Stimulated activated naive CD8-positive, alpha-beta T cell treated with anti-CD3 and anti-CD28 coated beads, Interleukin-15, Interleukin-2, amounts not matched to agents 100 ng/mL and 50 ng/mL, for 24 hours (primary cell): ENCODE measurements around the gene PMS1.
"Not testable (repeated sequence)": the region's sequence is repeated elsewhere in the genome, so short reads cannot be mapped to it uniquely, and the experiment has no call there.

Source experiments
- H3K27ac Mint-ChIP-seq: one replicate; pipeline ENCODE4 v1.8.0; 2021; ENCODE audit warnings: mild to moderate bottlenecking, mixed read lengths
- H3K27me3 Mint-ChIP-seq: one replicate; pipeline ENCODE4 v1.8.0; 2021; ENCODE audit warnings: mixed read lengths
- H3K36me3 Mint-ChIP-seq: one replicate; pipeline ENCODE4 v1.8.0; 2021; ENCODE audit warnings: low read depth, mixed read lengths
- H3K4me1 Mint-ChIP-seq: one replicate; pipeline ENCODE4 v1.8.0; 2021; ENCODE audit warnings: low read depth, mixed read lengths
- H3K4me3 Mint-ChIP-seq: one replicate; pipeline ENCODE4 v1.8.0; 2021; ENCODE audit warnings: mild to moderate bottlenecking, mixed read lengths
- H3K9me3 Mint-ChIP-seq: one replicate; pipeline ENCODE4 v1.8.0; 2021; ENCODE audit warnings: mixed read lengths

PMS1 gene

GRCh38 chr2:189834642-189835041, 50.4 kb downstream of the PMS1 start:
- H3K4me3 Mint-ChIP-seq, H3K27ac Mint-ChIP-seq, H3K9me3 Mint-ChIP-seq, H3K27me3 Mint-ChIP-seq: not testable (repeated sequence)
- Mint-ChIP-seq H3K4me1 (peaks cover 38% of the 10 kb centered on the region), H3K36me3 (peaks cover 60% of the 10 kb centered on the region)

DNA sequence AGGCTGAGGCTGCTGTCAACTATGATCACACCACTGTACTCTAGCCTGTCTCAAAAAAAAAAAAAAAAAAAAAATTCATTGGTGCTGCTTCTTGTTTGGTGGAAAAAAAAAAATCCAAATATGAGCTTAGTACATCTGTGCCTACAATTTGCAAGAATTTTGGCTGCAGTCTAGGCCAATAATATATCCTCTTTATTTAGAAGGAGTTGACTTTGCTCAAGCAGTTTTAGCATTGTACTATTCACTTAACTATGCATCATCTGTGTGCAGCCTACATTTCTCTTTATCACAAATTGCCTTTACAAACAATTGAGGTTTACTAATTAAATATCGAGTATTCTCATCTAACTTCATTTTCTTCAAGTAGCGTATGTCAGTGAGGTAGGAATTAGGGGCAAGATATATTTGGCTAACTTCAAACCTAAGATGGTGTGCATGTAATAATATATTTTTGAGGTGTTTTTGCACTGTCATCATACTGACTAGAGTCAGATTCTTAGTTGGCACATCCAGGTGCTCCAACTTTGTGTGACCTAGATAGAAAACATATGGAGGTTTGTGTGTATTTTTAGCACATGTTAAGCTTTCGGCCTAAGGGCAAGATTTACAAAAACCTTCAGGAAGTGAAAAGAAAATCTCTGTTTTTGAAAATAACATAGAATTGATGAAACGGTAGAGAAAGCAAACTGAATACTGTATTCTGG, 51.8 kb downstream of the PMS1 start:
- peaks cover 28% of the 10 kb centered on the region for H3K4me1 Mint-ChIP-seq
- peaks cover 52% of the 10 kb centered on the region for H3K36me3 Mint-ChIP-seq
- no peak overlapping the region for H3K27ac Mint-ChIP-seq
- no peaks in the 10 kb centered on the region for H3K27me3 Mint-ChIP-seq
- no peak overlapping the region for H3K4me3 Mint-ChIP-seq
- H3K9me3 Mint-ChIP-seq: no peaks in the 10 kb centered on the region

- H3K9me3 Mint-ChIP-seq: no peaks in the 10 kb centered on the region
- no peak overlapping the region for H3K4me3 Mint-ChIP-seq
- peaks cover 28% of the 10 kb centered on the region for H3K4me1 Mint-ChIP-seq
- H3K36me3 Mint-ChIP-seq: peaks cover 55% of the 10 kb centered on the region
- H3K27ac Mint-ChIP-seq: no peak overlapping the region
- H3K27me3 Mint-ChIP-seq: no peaks in the 10 kb centered on the region
Observed at GRCh38 chr2:189836644-189837043, 52.4 kb downstream of the PMS1 start.

DNA sequence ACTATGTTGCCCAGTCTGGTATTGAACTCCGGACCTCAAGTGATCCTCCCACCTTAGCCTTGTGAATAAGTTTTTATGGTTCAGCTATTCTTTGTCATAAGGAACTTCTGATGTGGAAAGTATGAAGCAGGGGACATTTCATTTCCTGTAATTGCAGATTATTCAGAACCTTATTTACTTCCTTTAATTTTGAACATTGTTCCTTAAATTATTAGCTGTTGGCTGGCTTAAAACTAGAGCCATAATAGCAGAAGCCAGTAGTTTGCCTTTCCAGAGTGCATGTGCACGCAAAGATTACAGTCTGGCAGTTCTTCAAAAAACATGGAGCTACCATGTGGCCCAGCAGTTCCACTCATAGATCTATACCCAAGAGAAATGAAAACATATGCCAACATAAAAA, 53.1 kb downstream of the PMS1 start:
- no peak overlapping the region for H3K4me3 Mint-ChIP-seq
- H3K9me3 Mint-ChIP-seq: no peaks in the 10 kb centered on the region
- peaks cover 57% of the 10 kb centered on the region for H3K36me3 Mint-ChIP-seq
- no peaks in the 10 kb centered on the region for H3K27me3 Mint-ChIP-seq
- no peak overlapping the region for H3K27ac Mint-ChIP-seq
- peaks cover 28% of the 10 kb centered on the region for H3K4me1 Mint-ChIP-seq

DNA sequence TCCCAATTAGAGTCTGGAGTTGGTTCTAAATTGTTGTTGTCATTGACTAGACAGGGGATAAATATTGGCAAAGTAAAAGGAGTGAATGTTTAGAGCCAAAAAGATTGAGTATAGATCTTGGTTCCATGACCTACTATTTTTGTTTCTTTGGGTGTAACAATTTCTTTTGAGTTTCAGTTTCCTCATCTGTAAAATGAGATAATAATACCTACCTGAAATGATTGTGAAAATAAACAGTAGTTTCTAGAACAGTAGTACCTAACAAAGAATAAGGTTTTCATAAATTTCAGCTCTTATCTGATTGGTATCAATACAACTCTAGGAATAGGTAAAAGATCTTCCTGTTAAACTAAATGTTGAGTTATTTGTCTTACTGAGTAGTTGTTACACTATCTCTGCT, 56.8 kb downstream of the PMS1 start:
- Mint-ChIP-seq H3K9me3 (no peaks in the 10 kb centered on the region), H3K36me3 (peaks cover 69% of the 10 kb centered on the region), H3K27me3 (no peaks in the 10 kb centered on the region), H3K27ac (no peak overlapping the region), H3K4me1 (peaks cover 26% of the 10 kb centered on the region), H3K4me3 (no peak overlapping the region)

GRCh38 chr2:189848276-189848675, 64.0 kb downstream of the PMS1 start:
- no peak overlapping the region for H3K27ac Mint-ChIP-seq
- no peaks in the 10 kb centered on the region for H3K4me1 Mint-ChIP-seq
- peaks cover 71% of the 10 kb centered on the region for H3K36me3 Mint-ChIP-seq
- H3K9me3 Mint-ChIP-seq: no peaks in the 10 kb centered on the region
- no peak overlapping the region for H3K4me3 Mint-ChIP-seq
- H3K27me3 Mint-ChIP-seq: no peaks in the 10 kb centered on the region

GRCh38 chr2:189849550-189849949, 65.3 kb downstream of the PMS1 start:
- peaks cover 4% of the 10 kb centered on the region for H3K4me1 Mint-ChIP-seq

GRCh38 chr2:189851174-189851826, 67.0 kb downstream of the PMS1 start:
- Mint-ChIP-seq H3K36me3 (peaks cover 73% of the 10 kb centered on the region), H3K4me1 (peaks cover 11% of the 10 kb centered on the region), H3K4me3 (no peak overlapping the region), H3K27ac (no peak overlapping the region), H3K27me3 (no peaks in the 10 kb centered on the region), H3K9me3 (no peaks in the 10 kb centered on the region)

More at GRCh38 chr2:189849550-189849949, 65.3 kb downstream of the PMS1 start:
- H3K9me3 Mint-ChIP-seq: no peaks in the 10 kb centered on the region
- no peak overlapping the region for H3K27ac Mint-ChIP-seq
- H3K4me3 Mint-ChIP-seq: no peak overlapping the region
- H3K36me3 Mint-ChIP-seq: peaks cover 67% of the 10 kb centered on the region
- H3K27me3 Mint-ChIP-seq: no peaks in the 10 kb centered on the region

DNA sequence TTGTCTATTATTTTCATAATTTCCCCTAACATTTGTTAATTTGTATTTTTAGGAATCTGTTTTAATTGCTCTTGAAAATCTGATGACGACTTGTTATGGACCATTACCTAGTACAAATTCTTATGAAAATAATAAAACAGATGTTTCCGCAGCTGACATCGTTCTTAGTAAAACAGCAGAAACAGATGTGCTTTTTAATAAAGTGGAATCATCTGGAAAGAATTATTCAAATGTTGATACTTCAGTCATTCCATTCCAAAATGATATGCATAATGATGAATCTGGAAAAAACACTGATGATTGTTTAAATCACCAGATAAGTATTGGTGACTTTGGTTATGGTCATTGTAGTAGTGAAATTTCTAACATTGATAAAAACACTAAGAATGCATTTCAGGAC, 69.9 kb downstream of the PMS1 start:
- H3K27me3 Mint-ChIP-seq: no peaks in the 10 kb centered on the region

DNA sequence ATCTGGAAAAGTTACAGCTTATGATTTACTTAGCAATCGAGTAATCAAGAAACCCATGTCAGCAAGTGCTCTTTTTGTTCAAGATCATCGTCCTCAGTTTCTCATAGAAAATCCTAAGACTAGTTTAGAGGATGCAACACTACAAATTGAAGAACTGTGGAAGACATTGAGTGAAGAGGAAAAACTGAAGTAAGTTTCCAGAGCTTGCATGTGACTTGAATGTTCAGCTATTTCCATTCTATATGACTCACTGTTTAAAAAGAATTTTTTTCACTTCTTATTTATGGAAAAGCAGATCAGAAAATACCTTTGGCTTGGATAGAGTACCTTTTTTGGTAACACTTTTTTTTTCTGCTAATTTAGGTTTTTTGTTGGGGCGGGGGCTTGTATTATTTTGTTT, 70.7 kb downstream of the PMS1 start:
- H3K4me1 Mint-ChIP-seq: peaks cover 11% of the 10 kb centered on the region
- H3K27me3 Mint-ChIP-seq: no peaks in the 10 kb centered on the region
- H3K9me3 Mint-ChIP-seq: no peaks in the 10 kb centered on the region
- H3K27ac Mint-ChIP-seq: no peak overlapping the region
- H3K36me3 Mint-ChIP-seq: peaks cover 73% of the 10 kb centered on the region
- no peak overlapping the region for H3K4me3 Mint-ChIP-seq

More for the DNA sequence above, 69.9 kb downstream of the PMS1 start:
- H3K4me1 Mint-ChIP-seq: peaks cover 11% of the 10 kb centered on the region
- H3K27ac Mint-ChIP-seq: peak overlapping the region; percentile 67
- peaks cover 70% of the 10 kb centered on the region for H3K36me3 Mint-ChIP-seq
- no peaks in the 10 kb centered on the region for H3K9me3 Mint-ChIP-seq
- no peak overlapping the region for H3K4me3 Mint-ChIP-seq

DNA sequence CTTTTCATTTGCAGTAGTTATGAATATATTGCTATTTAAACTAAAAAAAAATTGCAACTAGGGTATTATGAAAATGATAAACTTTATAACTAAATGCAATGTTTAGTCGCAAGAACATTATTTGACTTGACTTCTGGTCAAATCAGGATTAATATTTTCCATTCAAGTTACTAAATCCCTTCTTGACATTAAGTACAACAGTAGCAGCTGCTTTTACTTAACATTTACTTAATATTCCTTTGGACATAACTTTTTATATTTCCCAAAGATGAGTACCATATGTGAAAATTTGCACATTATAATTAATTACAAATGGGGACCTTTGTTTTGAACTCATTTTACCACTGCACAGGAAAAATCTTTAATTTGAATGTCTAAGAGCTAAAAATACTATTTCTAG, 74.0 kb downstream of the PMS1 start:
- Mint-ChIP-seq H3K4me3 (no peak overlapping the region), H3K27ac (no peak overlapping the region), H3K27me3 (no peaks in the 10 kb centered on the region), H3K9me3 (no peaks in the 10 kb centered on the region), H3K4me1 (peaks cover 11% of the 10 kb centered on the region), H3K36me3 (peaks cover 79% of the 10 kb centered on the region)

DNA sequence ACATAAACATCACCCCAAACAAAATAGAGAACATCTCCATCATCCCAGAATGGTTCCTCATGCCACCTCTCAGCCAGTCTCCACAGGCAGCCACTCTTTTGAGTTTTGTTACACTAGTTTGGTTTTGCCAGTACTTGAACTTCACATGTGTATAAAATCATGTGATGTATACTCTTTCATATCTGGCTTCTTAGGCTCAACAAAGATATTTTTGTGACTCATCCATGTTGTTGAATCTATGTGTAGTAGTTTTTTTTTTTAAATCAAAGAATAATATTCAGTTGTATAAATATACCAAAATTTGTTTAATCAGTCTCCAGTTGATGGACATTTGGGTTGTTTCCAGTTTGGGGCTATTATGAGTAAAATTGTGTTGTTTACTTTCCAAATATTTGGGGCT, 75.9 kb downstream of the PMS1 start:
- no peaks in the 10 kb centered on the region for H3K9me3 Mint-ChIP-seq
- H3K4me3 Mint-ChIP-seq: no peak overlapping the region
- peaks cover 76% of the 10 kb centered on the region for H3K36me3 Mint-ChIP-seq
- peaks cover 1% of the 10 kb centered on the region for H3K4me1 Mint-ChIP-seq
- H3K27me3 Mint-ChIP-seq: no peaks in the 10 kb centered on the region
- no peak overlapping the region for H3K27ac Mint-ChIP-seq

DNA sequence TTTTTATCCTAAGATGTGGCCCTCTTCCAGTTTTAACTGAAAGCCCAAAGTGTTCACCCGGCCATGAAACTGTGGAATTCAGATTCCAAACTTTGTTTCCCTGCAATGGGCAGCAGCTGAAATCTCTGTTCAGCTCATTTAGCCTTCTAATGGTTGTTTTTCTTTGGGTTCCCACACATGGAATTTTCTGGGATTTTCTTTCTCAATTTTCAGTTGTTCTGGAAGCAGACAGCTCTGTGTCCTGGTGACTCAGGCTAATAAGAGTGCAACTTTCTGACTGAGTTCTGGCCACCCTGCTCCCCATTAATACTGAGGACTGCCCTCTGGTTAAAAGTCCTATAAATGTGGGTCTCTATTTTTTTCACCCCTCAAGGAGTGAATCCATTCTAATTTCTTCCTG, 78.5 kb downstream of the PMS1 start:
- Mint-ChIP-seq H3K9me3 (no peaks in the 10 kb centered on the region), H3K27ac (no peak overlapping the region)

GRCh38 chr2:189865826-189866225, 81.6 kb downstream of the PMS1 start:
- Mint-ChIP-seq H3K27ac (no peak overlapping the region), H3K4me1 (no peaks in the 10 kb centered on the region), H3K27me3 (no peaks in the 10 kb centered on the region), H3K36me3 (peaks cover 67% of the 10 kb centered on the region), H3K9me3 (no peaks in the 10 kb centered on the region), H3K4me3 (no peak overlapping the region)

More for the DNA sequence above, 78.5 kb downstream of the PMS1 start:
- H3K4me3 Mint-ChIP-seq: no peak overlapping the region
- H3K36me3 Mint-ChIP-seq: peaks cover 64% of the 10 kb centered on the region
- H3K27me3 Mint-ChIP-seq: no peaks in the 10 kb centered on the region
- H3K4me1 Mint-ChIP-seq: no peaks in the 10 kb centered on the region

DNA sequence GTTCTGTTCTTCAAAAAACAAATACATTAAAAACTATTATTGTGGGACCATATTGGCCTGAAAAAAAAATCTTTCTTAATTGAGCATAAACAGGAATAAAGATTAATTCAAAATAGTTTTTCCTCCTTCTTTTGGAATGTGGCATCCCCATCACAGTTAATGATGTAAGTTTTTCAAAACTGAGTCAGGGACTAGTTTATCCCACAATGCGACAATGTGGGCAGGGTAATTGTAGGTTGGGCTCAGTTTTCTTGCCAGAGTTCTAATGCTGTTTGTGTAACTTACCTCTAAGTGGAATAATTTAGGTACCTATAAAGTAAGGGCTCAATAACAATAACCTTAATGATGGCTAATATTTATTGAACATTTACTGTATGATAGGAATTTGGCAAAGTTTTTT, 82.0 kb downstream of the PMS1 start:
- no peaks in the 10 kb centered on the region for H3K27me3 Mint-ChIP-seq
- H3K4me3 Mint-ChIP-seq: no peak overlapping the region
- peak overlapping the region; percentile 19 for H3K27ac Mint-ChIP-seq
- no peaks in the 10 kb centered on the region for H3K9me3 Mint-ChIP-seq
- no peaks in the 10 kb centered on the region for H3K4me1 Mint-ChIP-seq
- peaks cover 70% of the 10 kb centered on the region for H3K36me3 Mint-ChIP-seq

GRCh38 chr2:189868896-189869295, 84.6 kb downstream of the PMS1 start:
- H3K27ac Mint-ChIP-seq: no peak overlapping the region
- H3K4me3 Mint-ChIP-seq: no peak overlapping the region
- H3K9me3 Mint-ChIP-seq: no peaks in the 10 kb centered on the region
- H3K4me1 Mint-ChIP-seq: no peaks in the 10 kb centered on the region
- no peaks in the 10 kb centered on the region for H3K27me3 Mint-ChIP-seq
- H3K36me3 Mint-ChIP-seq: peaks cover 66% of the 10 kb centered on the region
